ENCODE data around the gene CBX1.
A peak's percentile ranks its signal among the peaks of the same experiment; 100 is the strongest.

CBX1 gene

GRCh38 chr17:48101012-48101720 is at the start of gene CBX1:
Gene CBX1, minus strand, starts transcription at chr17:48101478. Its CDS starts 24,474 bp downstream, at chr17:48077004.
- DNase-seq, result peak; percentile 89

- DNase-seq, result no peak
Measured at GRCh38 chr17:48150597-48151001, 49.3 kb upstream of the CBX1 start.

GRCh38 chr17:48149787-48150463 is 48.6 kb upstream of the CBX1 start:
- no peak for DNase-seq

- no peak for DNase-seq
Measured at GRCh38 chr17:48148854-48149786, 47.8 kb upstream of the CBX1 start.

GRCh38 chr17:48148029-48148770 is 46.9 kb upstream of the CBX1 start:
- DNase-seq, result no peak

GRCh38 chr17:48144976-48145798 is 43.9 kb upstream of the CBX1 start:
- no peak for DNase-seq

GRCh38 chr17:48144231-48144630 is 43.0 kb upstream of the CBX1 start:
- no peak for DNase-seq

GRCh38 chr17:48143629-48144028 is 42.4 kb upstream of the CBX1 start:
- DNase-seq, result no peak

GRCh38 chr17:48139944-48140343 is 38.7 kb upstream of the CBX1 start:
- no peak for DNase-seq

- DNase-seq, result no peak
Measured at GRCh38 chr17:48137656-48138055, 36.4 kb upstream of the CBX1 start.

- no peak for DNase-seq
Measured at GRCh38 chr17:48134912-48135480, 33.7 kb upstream of the CBX1 start.

GRCh38 chr17:48132385-48132784 is 31.1 kb upstream of the CBX1 start:
- no peak for DNase-seq

GRCh38 chr17:48131216-48131824 is 30.0 kb upstream of the CBX1 start:
- DNase-seq, result peak; percentile 28

GRCh38 chr17:48129981-48130380 is 28.7 kb upstream of the CBX1 start:
- no peak for DNase-seq

- no peak for DNase-seq
Measured at GRCh38 chr17:48128400-48128799, 27.1 kb upstream of the CBX1 start.

GRCh38 chr17:48127371-48128051 is 26.2 kb upstream of the CBX1 start:
- DNase-seq, result no peak

GRCh38 chr17:48126532-48126850 is 25.2 kb upstream of the CBX1 start:
- no peak for DNase-seq

- no peak for DNase-seq
Measured at GRCh38 chr17:48125829-48126531, 24.7 kb upstream of the CBX1 start.

GRCh38 chr17:48123776-48124388 is 22.6 kb upstream of the CBX1 start:
- DNase-seq, result no peak
